ENCODE data around the gene XRCC5. TPM values are rescaled to one million over a fixed set of nuclear protein-coding genes. Genes with fewer than 3 reads are reported as not detected.

Gene XRCC5
- polyA plus RNA-seq, 10 donors = 137 to 205 (median 170) TPM

DNA sequence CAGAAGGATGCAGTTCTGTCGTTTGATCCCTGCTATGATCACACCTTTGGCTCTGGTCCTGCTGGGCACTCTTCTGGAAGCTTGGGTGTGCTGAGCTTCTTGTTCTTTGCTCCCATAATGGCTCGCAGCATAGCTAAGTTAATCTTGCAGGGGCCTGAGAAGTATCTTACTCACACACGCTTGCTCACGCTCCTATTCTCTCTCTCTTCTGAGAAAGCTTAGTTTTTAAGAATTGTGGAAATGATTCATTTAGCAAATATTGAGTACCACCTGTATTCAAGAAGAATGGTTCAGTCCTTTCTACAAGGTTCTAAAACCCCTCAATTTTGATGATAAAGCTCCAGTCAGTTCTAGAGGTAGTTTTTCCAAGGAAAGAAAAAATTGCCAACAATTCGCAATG lies 40.6 kb downstream of the XRCC5 start:
- DNase-seq = peak in 1 of 3 donors; percentile 6

DNA sequence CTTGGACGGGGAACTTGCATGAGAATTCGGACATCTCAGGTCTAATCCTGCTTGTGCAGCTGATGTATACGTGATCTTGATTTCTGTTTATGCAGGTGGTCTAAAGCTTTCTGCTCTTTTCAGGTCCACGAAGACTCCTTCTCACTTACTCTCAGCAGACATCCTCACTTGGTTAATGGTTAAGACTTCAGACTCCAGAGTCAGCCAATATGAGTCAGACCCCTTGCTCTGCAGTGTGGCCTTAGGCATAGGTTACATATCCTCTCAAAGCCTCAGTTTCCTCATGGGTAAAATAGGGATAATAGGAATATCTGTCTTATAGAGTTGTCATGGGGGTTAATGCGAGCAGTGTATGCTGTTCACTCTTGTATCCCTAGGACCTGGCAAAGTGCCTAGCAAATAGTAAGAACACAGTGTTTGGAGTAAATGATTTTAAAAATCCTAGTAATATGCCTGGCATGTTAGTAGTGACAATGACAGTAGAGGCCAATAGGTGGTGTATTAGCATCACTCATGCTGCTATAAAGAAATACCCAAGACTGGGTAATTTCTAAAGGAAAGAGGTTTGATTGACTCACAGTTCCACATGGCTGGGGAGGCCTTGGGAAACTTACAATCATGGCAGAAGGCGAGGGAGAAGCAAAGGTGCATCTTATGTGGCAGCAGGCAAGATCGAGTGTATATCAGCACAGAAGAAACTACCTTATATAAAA lies 42.3 kb downstream of the XRCC5 start:
- DNase-seq = no peak

GRCh38 chr2:216155954-216156353 lies 46.8 kb downstream of the XRCC5 start:
- no peak for DNase-seq

DNA sequence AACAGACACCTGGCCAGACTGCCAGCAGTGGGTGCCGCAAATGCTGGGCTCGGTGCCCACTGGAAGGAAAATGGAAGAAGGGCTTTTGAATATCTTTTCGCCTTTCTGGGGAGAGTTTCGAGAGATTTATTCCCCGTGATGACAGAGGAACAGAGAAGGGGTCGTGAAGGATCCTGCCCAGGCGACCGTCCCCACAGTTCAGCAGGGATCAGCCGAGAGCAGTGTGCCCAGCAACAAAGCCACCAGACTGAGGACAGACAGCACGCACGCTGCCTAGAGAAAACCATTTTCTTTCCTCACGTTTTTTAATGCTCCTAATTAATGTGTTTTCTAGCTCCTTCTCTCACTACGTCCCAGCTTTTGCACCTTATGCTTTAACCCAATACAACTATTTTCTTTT lies 47.7 kb downstream of the XRCC5 start:
- DNase-seq = no peak

GRCh38 chr2:216159144-216159543 lies 50.0 kb downstream of the XRCC5 start:
- no peak for DNase-seq

DNA sequence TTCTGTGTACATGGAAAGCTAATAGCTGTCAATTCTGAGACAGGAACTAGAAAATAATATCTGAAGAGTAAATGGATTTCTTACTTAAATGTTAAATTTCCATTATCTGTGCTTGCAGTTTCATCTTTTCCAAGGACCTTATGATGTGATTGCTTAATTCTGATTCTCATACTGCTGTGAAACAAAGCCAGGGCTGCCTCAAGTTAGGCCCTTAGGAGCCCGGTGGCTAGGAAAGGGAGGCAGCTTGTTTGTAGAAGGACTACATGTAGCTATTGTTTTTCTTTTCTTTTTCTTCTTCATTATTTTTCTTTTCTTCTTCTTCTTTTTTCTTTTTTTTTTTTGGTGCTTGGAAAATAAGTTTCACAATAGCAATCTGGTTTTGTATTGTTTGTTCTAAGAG lies 50.5 kb downstream of the XRCC5 start:
- DNase-seq = no peak

DNA sequence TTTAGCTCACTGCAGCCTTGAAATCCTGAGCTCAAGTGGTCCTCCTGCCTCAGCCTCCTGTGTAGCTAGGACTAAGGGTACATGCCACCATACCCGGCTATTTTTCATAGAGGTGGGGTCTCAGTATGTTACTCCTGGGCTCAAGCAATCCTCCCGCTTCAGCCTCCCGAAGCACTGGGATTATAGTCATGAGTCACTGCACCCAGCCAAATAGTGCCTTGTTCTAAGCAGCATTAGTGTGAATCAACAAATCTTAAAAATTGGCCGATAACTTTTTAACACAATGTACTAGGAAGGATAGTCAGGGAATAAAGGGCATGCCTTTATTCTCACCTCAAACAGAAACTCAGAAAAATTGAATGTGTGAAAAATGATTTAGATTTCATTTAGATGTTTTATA lies 51.6 kb downstream of the XRCC5 start:
- DNase-seq = no peak

DNA sequence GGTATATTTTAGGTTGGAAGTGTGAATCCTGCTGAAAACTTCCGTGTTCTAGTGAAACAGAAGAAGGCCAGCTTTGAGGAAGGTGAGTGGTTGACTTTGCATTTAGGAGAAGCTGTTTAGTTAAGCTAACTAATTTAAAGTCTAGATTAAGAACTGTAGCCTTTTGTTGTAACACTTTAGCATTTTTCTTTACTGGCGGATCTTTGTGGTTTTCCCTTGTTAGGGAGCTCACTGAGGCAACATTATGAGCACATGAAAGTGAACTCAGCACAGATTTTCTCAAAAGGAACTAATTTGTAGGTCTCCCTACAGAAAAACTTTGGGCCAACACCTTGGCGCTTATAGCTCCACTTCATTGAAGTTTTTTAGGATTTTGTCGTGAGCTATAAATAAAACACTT lies 52.8 kb downstream of the XRCC5 start:
- no peak for DNase-seq

- DNase-seq = no peak
These were observed 54.4 kb downstream of the XRCC5 start for GRCh38 chr2:216163518-216163917.

DNA sequence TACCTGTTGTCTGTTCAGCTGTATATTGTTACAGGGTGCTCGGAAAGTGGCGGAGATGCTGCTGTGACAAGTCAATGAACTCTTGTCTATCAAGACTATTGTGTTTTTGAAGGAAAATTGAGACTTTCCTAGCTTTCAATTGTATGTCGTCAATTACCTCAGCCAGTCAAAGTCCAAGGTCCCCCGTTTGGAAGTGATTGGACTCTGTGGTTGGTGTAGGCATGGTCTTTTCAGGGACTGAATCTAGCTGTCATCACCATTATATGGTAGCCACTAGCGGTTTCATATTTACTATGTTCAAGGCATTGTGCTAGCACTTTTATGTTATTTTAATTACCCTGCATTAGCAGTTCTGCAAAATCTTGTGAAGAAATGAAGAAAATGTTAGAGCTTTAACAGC lies 54.9 kb downstream of the XRCC5 start:
- DNase-seq = no peak

- no peak for DNase-seq
These were observed 55.4 kb downstream of the XRCC5 start for GRCh38 chr2:216164576-216164975.

DNA sequence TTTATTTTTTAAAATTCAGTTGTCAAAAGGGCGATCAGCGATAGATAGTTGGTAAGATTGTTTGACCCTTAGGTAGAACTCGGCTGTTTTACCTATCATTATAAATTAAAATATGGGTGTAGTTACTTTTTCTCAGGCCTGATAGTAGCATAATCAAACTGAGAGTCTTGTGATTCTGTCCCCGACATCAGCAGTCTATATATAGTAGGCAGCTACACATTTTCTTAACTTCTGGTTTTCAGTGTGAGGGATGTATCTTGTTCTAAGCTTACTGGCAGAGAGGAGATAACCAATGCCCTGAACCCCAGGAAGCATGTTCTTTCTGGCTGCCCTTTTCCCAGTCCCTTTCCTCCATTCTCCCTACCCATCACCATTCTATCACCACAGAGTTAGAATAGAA lies 56.6 kb downstream of the XRCC5 start:
- DNase-seq = no peak

DNA sequence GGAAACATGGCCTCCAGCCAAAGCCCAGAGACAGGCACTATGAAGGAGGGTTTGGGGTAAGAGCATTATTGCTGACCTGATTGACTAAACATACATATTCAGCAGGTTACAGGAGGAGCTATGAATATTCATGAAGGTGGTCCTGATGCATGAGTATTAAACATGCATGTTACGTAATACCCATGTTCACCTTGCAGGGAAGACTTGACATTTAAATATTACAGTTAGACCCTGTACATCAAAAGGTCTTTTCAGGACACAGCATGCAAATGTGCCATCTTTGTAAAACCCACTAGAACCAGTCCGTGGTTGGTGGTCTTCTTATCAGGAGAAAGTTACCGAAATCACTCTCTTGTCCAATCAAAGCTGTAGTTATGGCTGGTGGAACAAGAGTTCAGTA lies 59.9 kb downstream of the XRCC5 start:
- DNase-seq = no peak

GRCh38 chr2:216170076-216170763 lies 61.1 kb downstream of the XRCC5 start:
- DNase-seq = no peak

DNA sequence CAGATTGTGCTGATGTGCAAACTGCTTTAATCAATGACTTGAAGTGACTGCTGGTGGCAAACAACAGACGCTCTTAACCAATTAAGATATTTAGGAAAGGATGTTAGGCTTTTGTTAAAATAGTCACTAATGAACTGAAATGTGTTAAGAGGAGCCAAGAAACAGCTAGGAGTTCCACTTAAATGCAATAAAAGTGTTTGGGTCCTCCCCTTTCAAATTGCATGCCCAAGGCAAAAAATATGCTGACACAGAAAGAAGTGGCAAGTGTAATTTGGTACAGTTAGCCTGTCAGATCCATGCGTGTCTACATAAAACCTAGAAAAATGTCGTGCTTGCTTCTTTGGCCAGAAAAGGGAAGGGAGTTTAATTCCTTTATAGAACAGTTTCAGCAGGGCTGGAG lies 61.9 kb downstream of the XRCC5 start:
- no peak for DNase-seq

GRCh38 chr2:216172493-216172892 lies 63.3 kb downstream of the XRCC5 start:
- no peak for DNase-seq

DNA sequence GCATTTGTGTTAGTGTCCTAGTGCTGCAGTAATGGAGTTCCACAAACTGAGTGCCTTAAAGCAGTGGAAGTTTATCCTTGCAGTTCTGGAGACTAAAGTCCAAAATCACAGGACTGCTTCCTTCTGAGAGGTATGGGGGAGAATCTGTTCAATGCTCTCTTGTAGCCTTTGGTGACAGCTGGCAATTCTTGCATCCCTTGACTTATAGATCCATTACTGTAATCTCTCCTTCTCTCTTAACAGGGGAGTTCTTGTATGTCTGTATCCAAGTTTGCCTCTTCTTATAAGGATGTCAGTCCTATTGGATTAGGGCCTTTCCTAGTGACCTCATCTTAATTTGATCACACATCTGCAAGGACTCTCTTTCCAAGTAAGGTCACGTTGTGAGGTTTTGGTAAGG lies 69.9 kb downstream of the XRCC5 start:
- DNase-seq = no peak

DNA sequence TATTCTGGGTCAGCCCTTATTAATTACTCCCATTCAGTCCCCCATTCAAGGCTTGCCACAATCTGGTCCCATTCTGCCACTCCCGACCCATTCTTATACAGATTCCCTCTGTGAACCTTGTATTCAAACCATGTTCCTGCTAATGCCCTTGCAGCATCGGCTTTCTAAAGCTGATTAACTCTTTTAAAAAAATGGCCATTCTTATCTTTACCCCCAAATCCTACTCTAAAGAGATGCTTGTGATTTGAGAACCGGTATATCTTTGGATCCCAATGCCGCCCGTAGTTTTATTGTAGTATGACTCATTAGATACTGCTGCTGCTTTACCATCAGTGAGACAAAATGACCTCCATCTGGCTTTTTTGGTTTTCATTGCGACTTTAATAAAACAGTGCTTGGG lies 72.2 kb downstream of the XRCC5 start:
- no peak for DNase-seq

DNA sequence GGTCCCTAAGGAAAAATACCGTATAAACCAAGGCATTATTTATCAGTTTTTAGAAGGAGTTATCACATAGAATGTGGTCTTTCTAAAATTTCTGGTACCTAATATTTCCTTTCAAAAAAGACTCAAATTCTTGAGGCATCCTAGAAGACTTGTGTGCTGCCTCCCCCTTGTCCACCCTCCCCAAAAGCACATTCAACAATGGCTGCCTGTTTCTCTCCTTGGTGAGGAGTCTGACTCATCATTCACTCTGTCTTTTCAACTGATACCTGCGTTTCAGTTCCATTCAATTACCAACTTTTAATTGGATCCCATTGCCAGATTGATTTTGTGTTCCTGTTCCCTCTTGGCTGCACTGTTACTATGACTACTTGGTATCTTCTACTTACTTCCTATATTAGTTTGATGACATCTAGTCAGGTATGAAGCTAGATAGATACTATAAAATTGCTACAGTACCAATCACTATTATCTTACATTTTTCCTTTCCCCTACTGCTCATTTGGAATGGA lies 72.9 kb downstream of the XRCC5 start:
- DNase-seq = no peak

- no peak for DNase-seq
These were observed 74.3 kb downstream of the XRCC5 start for GRCh38 chr2:216183462-216183861.

- DNase-seq = no peak
These were observed 79.4 kb downstream of the XRCC5 start for GRCh38 chr2:216188559-216188850.

- DNase-seq = no peak
These were observed 79.8 kb downstream of the XRCC5 start for GRCh38 chr2:216188956-216189355.

DNA sequence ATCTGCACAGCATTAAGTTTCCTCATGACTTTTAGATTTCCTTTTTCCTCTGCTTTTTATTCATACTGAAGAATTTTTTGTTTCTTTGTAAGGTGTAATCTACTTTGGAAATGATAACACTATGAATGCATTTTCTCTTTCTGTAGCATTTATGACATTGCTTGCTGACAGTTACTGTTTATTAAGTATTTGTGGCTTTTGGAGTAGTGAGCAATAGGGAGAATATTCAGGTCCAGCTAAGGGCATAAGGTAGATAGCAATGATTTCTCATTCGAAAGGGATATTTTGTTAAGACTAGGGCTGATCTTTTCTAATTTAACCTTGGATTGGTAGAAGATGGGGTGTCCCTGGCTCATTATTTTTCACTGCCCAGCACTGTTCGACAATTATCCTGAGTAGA lies 80.3 kb downstream of the XRCC5 start:
- DNase-seq = no peak

GRCh38 chr2:216192181-216192580 lies 83.0 kb downstream of the XRCC5 start:
- no peak for DNase-seq
